Endodermal cell (in vitro differentiated cells): ENCODE measurements around the gene ROCK2. TPM values are rescaled to one million over a fixed set of nuclear protein-coding genes. Genes with fewer than 3 reads are reported as not detected.

Experiments
- DNase-seq: peaks from one replicate; pipeline ENCODE4 v3.0.0-alpha.2; 2017
- H3K27ac ChIP-seq: 2 replicates; pipeline ENCODE4 v1.5.1; 2013; ENCODE audit warnings: mild to moderate bottlenecking, low read depth, low read length, moderate library complexity
- H3K27me3 ChIP-seq: 2 replicates; pipeline ENCODE4 v1.6.1; 2013; ENCODE audit warnings: mild to moderate bottlenecking, low read length, moderate library complexity; ENCODE audit not compliant: insufficient read depth, control insufficient read depth, poor library complexity, severe bottlenecking
- H3K36me3 ChIP-seq: 2 replicates; pipeline ENCODE4 v1.7.0; 2013; ENCODE audit warnings: mild to moderate bottlenecking, low read length, moderate library complexity; ENCODE audit not compliant: control insufficient read depth, insufficient read depth
- H3K4me1 ChIP-seq: one replicate; pipeline ENCODE4 v1.7.0; 2013; ENCODE audit warnings: low read length; ENCODE audit not compliant: control insufficient read depth, insufficient read depth
- H3K4me3 ChIP-seq: 2 replicates; pipeline ENCODE4 v1.5.1; 2013; ENCODE audit warnings: mild to moderate bottlenecking, low read length, moderate library complexity
- H3K9ac ChIP-seq: 2 replicates; pipeline ENCODE4 v1.6.1; 2013; ENCODE audit warnings: mild to moderate bottlenecking, low read length, moderate library complexity; ENCODE audit not compliant: poor library complexity, severe bottlenecking; ENCODE audit errors: extremely low read depth
- H3K9me3 ChIP-seq: 2 replicates; pipeline ENCODE4 v1.6.1; 2013; ENCODE audit warnings: mild to moderate bottlenecking, low read length, moderate library complexity; ENCODE audit not compliant: control insufficient read depth
- H3K27ac Mint-ChIP-seq: 2 replicates; pipeline ENCODE4 v1.8.0; 2020; ENCODE audit warnings: mixed read lengths
- H3K27me3 Mint-ChIP-seq: 2 replicates; pipeline ENCODE4 v1.8.0; 2021; ENCODE audit warnings: mild to moderate bottlenecking, mixed read lengths; ENCODE audit not compliant: insufficient read depth
- H3K36me3 Mint-ChIP-seq: 2 replicates; pipeline ENCODE4 v1.8.0; 2020; ENCODE audit warnings: low read depth, mixed read lengths
- H3K4me1 Mint-ChIP-seq: 2 replicates; pipeline ENCODE4 v1.8.0; 2020; ENCODE audit warnings: mixed read lengths
- H3K4me3 Mint-ChIP-seq: 2 replicates; pipeline ENCODE4 v1.8.0; 2020; ENCODE audit warnings: mild to moderate bottlenecking, moderate library complexity, mixed read lengths
- H3K9me3 Mint-ChIP-seq: 2 replicates; pipeline ENCODE4 v1.8.0; 2020; ENCODE audit warnings: mild to moderate bottlenecking, mixed read lengths
- CTCF ChIP-seq: fragments of 200-600 bp; sonication (generic); conservative IDR thresholded peaks from 2 replicates; pipeline ENCODE4 v1.5.0; 2021; ENCODE audit warnings: antibody characterized with exemption, mild to moderate bottlenecking
- WGBS, 2 experiments: methylation state at CpG; one replicate each; pipeline versions ENCODE4 v1.1.5 to v1.1.7; 2013; ENCODE audit warnings: missing lambda C conversion rate in 2 of 2, mixed read lengths in 1 of 2; ENCODE audit not compliant: insufficient coverage in 1 of 2, insufficient read length in 1 of 2; 5-methylcytosine and 5-hydroxymethylcytosine counted together
- total RNA-seq, 2 donors: library from RNA; stranded (reverse); fragmentation: NEBNext Ultra II Directional in 1 of 2; extraction: Animal tissue kit (Norgen Biotek cat#: 25700) in 1 of 2; gene quantifications; 2 replicates in 1 of 2; 3 replicates in 1 of 2; pipeline ENCODE4 v1.2.1, GENCODE V29; 2021

ROCK2 gene
- total RNA-seq, 2 donors from 2014 or later = 27.2 to 32.6 TPM

- peaks cover 14% of the 10 kb centered on the region for H3K36me3 Mint-ChIP-seq
- no peak for DNase-seq
- Histone ChIP-seq H3K4me3 (no peak overlapping the region), H3K4me1 (no peaks in the 10 kb centered on the region), H3K9ac (no peak overlapping the region), H3K27me3 (no peaks in the 10 kb centered on the region), H3K36me3 (peaks cover 8% of the 10 kb centered on the region), H3K27ac (no peak overlapping the region), H3K9me3 (peaks cover 3% of the 10 kb centered on the region)
- 89 to 100% methylated on average over 1 of the region's 2 CpGs for WGBS, 2 experiments
- H3K9me3 Mint-ChIP-seq = no peaks in the 10 kb centered on the region
- peaks cover 8% of the 10 kb centered on the region for H3K4me1 Mint-ChIP-seq
- no peak overlapping the region for H3K4me3 Mint-ChIP-seq
- H3K27ac Mint-ChIP-seq = no peak overlapping the region
- no peak for TF ChIP-seq CTCF
- no peaks in the 10 kb centered on the region for H3K27me3 Mint-ChIP-seq
These were observed 105.3 kb downstream of the ROCK2 start for GRCh38 chr2:11239147-11239546.

DNA sequence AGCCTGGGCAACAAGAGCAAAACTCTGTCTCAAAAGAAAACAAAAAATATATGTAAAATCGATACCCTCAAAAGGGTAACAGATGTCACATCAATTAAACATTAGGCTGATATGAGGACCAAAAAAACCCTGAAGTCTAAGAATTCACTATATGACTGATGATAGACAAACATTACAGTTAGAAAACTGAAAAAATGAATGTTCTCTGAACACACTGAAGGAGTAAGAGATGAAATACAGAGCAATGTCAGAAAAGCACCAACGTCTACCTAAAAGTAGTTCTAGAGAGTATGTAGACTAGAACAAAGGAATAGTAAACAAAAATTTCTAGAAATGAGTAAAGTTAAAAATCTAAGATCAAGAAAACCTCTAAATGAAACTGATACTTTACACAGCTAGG, 107.3 kb downstream of the ROCK2 start:
- H3K27ac ChIP-seq = no peak overlapping the region
- H3K4me1 ChIP-seq = no peaks in the 10 kb centered on the region
- peaks cover 3% of the 10 kb centered on the region for H3K9me3 ChIP-seq
- no peak overlapping the region for H3K9ac ChIP-seq
- H3K36me3 ChIP-seq = peaks cover 16% of the 10 kb centered on the region
- no peak overlapping the region for H3K4me3 ChIP-seq
- peaks cover 8% of the 10 kb centered on the region for H3K36me3 Mint-ChIP-seq
- no peaks in the 10 kb centered on the region for H3K27me3 ChIP-seq
- DNase-seq = no peak
- H3K4me3 Mint-ChIP-seq = no peak overlapping the region
- no peaks in the 10 kb centered on the region for H3K27me3 Mint-ChIP-seq
- no peaks in the 10 kb centered on the region for H3K4me1 Mint-ChIP-seq
- H3K27ac Mint-ChIP-seq = no peak overlapping the region
- WGBS, 2 experiments = 95% methylated on average over 2 of the region's 2 CpGs; no CpG with 5 or more reads in 1 of the 2 experiments
- no peaks in the 10 kb centered on the region for H3K9me3 Mint-ChIP-seq
- no peak for TF ChIP-seq CTCF

GRCh38 chr2:11236335-11236734, 108.1 kb downstream of the ROCK2 start:
- no peak for DNase-seq
- H3K4me3 ChIP-seq = no peak overlapping the region
- Mint-ChIP-seq H3K9me3 (no peaks in the 10 kb centered on the region), H3K4me1 (no peaks in the 10 kb centered on the region), H3K36me3 (peaks cover 5% of the 10 kb centered on the region), H3K27me3 (no peaks in the 10 kb centered on the region), H3K27ac (peak overlapping the region; percentile 1), H3K4me3 (no peak overlapping the region)
- H3K9me3 ChIP-seq = peaks cover 3% of the 10 kb centered on the region
- no peaks in the 10 kb centered on the region for H3K4me1 ChIP-seq
- TF ChIP-seq CTCF = no peak
- no peak overlapping the region for H3K27ac ChIP-seq
- H3K36me3 ChIP-seq = peaks cover 16% of the 10 kb centered on the region
- no peaks in the 10 kb centered on the region for H3K27me3 ChIP-seq
- 67 to 89% methylated on average over 1 to 3 of the region's 3 CpGs for WGBS, 2 experiments
- no peak overlapping the region for H3K9ac ChIP-seq
